GM23338 (cell line): Measurements from ENCODE around the gene AARS2.

Experiments
- CREB1 ChIP-seq: fragments of 250-450 bp; sonication (Bioruptor Pico); IDR thresholded peaks from 2 replicates; pipeline ENCODE4 v1.5.0; 2020; ENCODE audit warnings: low read depth, mild to moderate bottlenecking, moderate library complexity
- EZH2 ChIP-seq: fragments of 200-600 bp; sonication (generic); IDR thresholded peaks from one replicate; pipeline ENCODE4 v1.8.0; 2017; ENCODE audit warnings: antibody characterized with exemption, mild to moderate bottlenecking, low read depth; ENCODE audit not compliant: unreplicated experiment
- EZH2phosphoT487 ChIP-seq: fragments of 200-600 bp; sonication (generic); IDR thresholded peaks from one replicate; pipeline ENCODE4 v1.8.1; 2018; ENCODE audit warnings: antibody characterized with exemption; ENCODE audit not compliant: unreplicated experiment
- JUNB ChIP-seq: IDR thresholded peaks from one replicate; pipeline ENCODE4 v1.6.1; 2016; ENCODE audit warnings: antibody characterized with exemption; ENCODE audit not compliant: unreplicated experiment
- NANOG ChIP-seq: IDR thresholded peaks from 2 replicates; pipeline ENCODE4 v1.6.1; 2016; ENCODE audit warnings: antibody characterized with exemption, borderline replicate concordance
- POLR2AphosphoS5 ChIP-seq: IDR thresholded peaks from 2 replicates; pipeline ENCODE4 v1.6.1; 2016; ENCODE audit warnings: antibody characterized with exemption, low read depth
- STAT1 ChIP-seq: IDR thresholded peaks from one replicate; pipeline ENCODE4 v1.6.1; 2016; ENCODE audit warnings: antibody characterized with exemption; ENCODE audit not compliant: unreplicated experiment
- ZNF331 ChIP-seq: fragments of 250-450 bp; sonication (Bioruptor Pico); IDR thresholded peaks from 2 replicates; pipeline ENCODE4 v1.5.0; 2020; ENCODE audit warnings: low read depth, mild to moderate bottlenecking, moderate library complexity
- TF ChIP-seq, protein P1 (sequence below), 2 experiments: fragments of 200-600 bp in 1 of 2; sonication (generic) in 1 of 2; conservative IDR thresholded peaks; 2 replicates each; pipeline versions ENCODE4 v1.5.1 to v1.6.1; 2016 to 2017; ENCODE audit warnings: antibody characterized with exemption in 2 of 2, low read depth in 2 of 2, mild to moderate bottlenecking in 2 of 2, moderate library complexity in 1 of 2
- TF ChIP-seq, protein P2 (sequence below): IDR thresholded peaks from one replicate; pipeline ENCODE4 v1.6.1; 2018; ENCODE audit warnings: antibody characterized with exemption; ENCODE audit not compliant: unreplicated experiment
- TF ChIP-seq, protein P3 (sequence below): IDR thresholded peaks from 2 replicates; pipeline ENCODE4 v1.6.1; 2016; ENCODE audit warnings: antibody characterized with exemption

- TF ChIP-seq, protein P1, sequence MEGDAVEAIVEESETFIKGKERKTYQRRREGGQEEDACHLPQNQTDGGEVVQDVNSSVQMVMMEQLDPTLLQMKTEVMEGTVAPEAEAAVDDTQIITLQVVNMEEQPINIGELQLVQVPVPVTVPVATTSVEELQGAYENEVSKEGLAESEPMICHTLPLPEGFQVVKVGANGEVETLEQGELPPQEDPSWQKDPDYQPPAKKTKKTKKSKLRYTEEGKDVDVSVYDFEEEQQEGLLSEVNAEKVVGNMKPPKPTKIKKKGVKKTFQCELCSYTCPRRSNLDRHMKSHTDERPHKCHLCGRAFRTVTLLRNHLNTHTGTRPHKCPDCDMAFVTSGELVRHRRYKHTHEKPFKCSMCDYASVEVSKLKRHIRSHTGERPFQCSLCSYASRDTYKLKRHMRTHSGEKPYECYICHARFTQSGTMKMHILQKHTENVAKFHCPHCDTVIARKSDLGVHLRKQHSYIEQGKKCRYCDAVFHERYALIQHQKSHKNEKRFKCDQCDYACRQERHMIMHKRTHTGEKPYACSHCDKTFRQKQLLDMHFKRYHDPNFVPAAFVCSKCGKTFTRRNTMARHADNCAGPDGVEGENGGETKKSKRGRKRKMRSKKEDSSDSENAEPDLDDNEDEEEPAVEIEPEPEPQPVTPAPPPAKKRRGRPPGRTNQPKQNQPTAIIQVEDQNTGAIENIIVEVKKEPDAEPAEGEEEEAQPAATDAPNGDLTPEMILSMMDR (conservative IDR thresholded peaks at IDR 0.05; ENCODE audit: low read depth in 2 of 2) = no peak
- TF ChIP-seq CREB1 (CRISPR knock-in tag) (no peak), POLR2AphosphoS5 (no peak), EZH2 (no peak), EZH2phosphoT487 (no peak), JUNB (no peak), STAT1 (no peak), ZNF331 (CRISPR knock-in tag) (no peak), NANOG (no peak)
- TF ChIP-seq, protein P2, sequence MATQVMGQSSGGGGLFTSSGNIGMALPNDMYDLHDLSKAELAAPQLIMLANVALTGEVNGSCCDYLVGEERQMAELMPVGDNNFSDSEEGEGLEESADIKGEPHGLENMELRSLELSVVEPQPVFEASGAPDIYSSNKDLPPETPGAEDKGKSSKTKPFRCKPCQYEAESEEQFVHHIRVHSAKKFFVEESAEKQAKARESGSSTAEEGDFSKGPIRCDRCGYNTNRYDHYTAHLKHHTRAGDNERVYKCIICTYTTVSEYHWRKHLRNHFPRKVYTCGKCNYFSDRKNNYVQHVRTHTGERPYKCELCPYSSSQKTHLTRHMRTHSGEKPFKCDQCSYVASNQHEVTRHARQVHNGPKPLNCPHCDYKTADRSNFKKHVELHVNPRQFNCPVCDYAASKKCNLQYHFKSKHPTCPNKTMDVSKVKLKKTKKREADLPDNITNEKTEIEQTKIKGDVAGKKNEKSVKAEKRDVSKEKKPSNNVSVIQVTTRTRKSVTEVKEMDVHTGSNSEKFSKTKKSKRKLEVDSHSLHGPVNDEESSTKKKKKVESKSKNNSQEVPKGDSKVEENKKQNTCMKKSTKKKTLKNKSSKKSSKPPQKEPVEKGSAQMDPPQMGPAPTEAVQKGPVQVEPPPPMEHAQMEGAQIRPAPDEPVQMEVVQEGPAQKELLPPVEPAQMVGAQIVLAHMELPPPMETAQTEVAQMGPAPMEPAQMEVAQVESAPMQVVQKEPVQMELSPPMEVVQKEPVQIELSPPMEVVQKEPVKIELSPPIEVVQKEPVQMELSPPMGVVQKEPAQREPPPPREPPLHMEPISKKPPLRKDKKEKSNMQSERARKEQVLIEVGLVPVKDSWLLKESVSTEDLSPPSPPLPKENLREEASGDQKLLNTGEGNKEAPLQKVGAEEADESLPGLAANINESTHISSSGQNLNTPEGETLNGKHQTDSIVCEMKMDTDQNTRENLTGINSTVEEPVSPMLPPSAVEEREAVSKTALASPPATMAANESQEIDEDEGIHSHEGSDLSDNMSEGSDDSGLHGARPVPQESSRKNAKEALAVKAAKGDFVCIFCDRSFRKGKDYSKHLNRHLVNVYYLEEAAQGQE = no peak
- TF ChIP-seq, protein P3, sequence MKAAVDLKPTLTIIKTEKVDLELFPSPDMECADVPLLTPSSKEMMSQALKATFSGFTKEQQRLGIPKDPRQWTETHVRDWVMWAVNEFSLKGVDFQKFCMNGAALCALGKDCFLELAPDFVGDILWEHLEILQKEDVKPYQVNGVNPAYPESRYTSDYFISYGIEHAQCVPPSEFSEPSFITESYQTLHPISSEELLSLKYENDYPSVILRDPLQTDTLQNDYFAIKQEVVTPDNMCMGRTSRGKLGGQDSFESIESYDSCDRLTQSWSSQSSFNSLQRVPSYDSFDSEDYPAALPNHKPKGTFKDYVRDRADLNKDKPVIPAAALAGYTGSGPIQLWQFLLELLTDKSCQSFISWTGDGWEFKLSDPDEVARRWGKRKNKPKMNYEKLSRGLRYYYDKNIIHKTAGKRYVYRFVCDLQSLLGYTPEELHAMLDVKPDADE = no peak
Measured at GRCh38 chr6:44258921-44259320, 54.2 kb downstream of the AARS2 start.
